Stomach (tissue), 4 donors: ENCODE data around the gene PARD3.

Source experiments
- EP300 ChIP-seq: sonication (generic); formaldehyde crosslinking; IDR thresholded peaks from one replicate; pipeline ENCODE4 v1.6.1; 2017; ENCODE audit warnings: antibody characterized with exemption
- POLR2A ChIP-seq, 4 donors: fragments of 450-650 bp; IDR thresholded peaks; one replicate each; pipeline ENCODE4 v1.6.1; 2016; ENCODE audit warnings: antibody characterized with exemption in 4 of 4, control low read depth in 2 of 4, mild to moderate bottlenecking in 1 of 4, moderate library complexity in 1 of 4
- POLR2AphosphoS5 ChIP-seq, 3 donors: sonication (generic); formaldehyde crosslinking; IDR thresholded peaks; one replicate each; pipeline ENCODE4 v1.6.1; 2016; ENCODE audit warnings: antibody characterized with exemption in 3 of 3
- TF ChIP-seq, protein P1 (sequence below), 7 experiments: fragments of 450-650 bp in 4 of 7; fragments of 200-600 bp in 3 of 7; sonication (generic) in 3 of 7; IDR thresholded peaks; one replicate each; pipeline ENCODE4 v1.5.1; 2016 to 2019; ENCODE audit warnings: antibody characterized with exemption in 7 of 7, control low read depth in 2 of 7, mild to moderate bottlenecking in 1 of 7

- TF ChIP-seq, protein P1, sequence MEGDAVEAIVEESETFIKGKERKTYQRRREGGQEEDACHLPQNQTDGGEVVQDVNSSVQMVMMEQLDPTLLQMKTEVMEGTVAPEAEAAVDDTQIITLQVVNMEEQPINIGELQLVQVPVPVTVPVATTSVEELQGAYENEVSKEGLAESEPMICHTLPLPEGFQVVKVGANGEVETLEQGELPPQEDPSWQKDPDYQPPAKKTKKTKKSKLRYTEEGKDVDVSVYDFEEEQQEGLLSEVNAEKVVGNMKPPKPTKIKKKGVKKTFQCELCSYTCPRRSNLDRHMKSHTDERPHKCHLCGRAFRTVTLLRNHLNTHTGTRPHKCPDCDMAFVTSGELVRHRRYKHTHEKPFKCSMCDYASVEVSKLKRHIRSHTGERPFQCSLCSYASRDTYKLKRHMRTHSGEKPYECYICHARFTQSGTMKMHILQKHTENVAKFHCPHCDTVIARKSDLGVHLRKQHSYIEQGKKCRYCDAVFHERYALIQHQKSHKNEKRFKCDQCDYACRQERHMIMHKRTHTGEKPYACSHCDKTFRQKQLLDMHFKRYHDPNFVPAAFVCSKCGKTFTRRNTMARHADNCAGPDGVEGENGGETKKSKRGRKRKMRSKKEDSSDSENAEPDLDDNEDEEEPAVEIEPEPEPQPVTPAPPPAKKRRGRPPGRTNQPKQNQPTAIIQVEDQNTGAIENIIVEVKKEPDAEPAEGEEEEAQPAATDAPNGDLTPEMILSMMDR (IDR thresholded peaks at IDR 0.05) = no peak
- TF ChIP-seq POLR2AphosphoS5 (IDR thresholded peaks at IDR 0.05) = no peak
- TF ChIP-seq POLR2A (IDR thresholded peaks at IDR 0.05) = no peak
- no peak for TF ChIP-seq EP300
These were observed 707.2 kb downstream of the PARD3 start for GRCh38 chr10:34107626-34108516.
